H1 (cell line): ENCODE measurements around the gene RIPOR3. TPM values are rescaled to one million over a fixed set of nuclear protein-coding genes. Genes with fewer than 3 reads are reported as not detected.

Source experiments
- CTCF ChIA-PET: fragments of 300-600 bp; sonication (Branson Sonifier 250); formaldehyde crosslinking; loops from one replicate; lab custom pipeline; 2021; ENCODE audit not compliant: partially characterized antibody; lab: Charles Lee
- POLR2A ChIA-PET: fragments of 300-600 bp; sonication (Branson Sonifier 250); formaldehyde crosslinking; loops from one replicate; lab custom pipeline; 2021; ENCODE audit warnings: inconsistent platforms; ENCODE audit not compliant: partially characterized antibody; lab: Charles Lee
- DNase-seq, 2 experiments: peaks; one replicate each; pipeline versions ENCODE4 v3.0.0 to v3.0.0-alpha.2; 2010 to 2022; ENCODE audit warnings: low spot score in 2 of 2, low read depth in 1 of 2, mixed read lengths in 1 of 2
- FAIRE-seq: peaks from 2 replicates; lab custom pipeline; 2011; peaks lifted over from hg19 to GRCh38; lab: Jason Lieb, UNC
- H2AFZ ChIP-seq: 2 replicates; pipeline ENCODE4 v1.8.1; 2012; ENCODE audit warnings: low read length, inconsistent platforms
- H2AK5ac ChIP-seq: 2 replicates; pipeline ENCODE4 v1.6.1; 2013; ENCODE audit warnings: low read depth, low read length
- H2BK120ac ChIP-seq: replicated peaks from 2 replicates; pipeline ENCODE3; 2013; ENCODE audit warnings: low read depth, low read length, inconsistent platforms
- H2BK12ac ChIP-seq: 2 replicates; pipeline ENCODE4 v1.6.1; 2013; ENCODE audit warnings: low read depth, low read length
- H2BK15ac ChIP-seq: 2 replicates; pipeline ENCODE4 v1.6.1; 2013; ENCODE audit warnings: low read length
- H2BK20ac ChIP-seq: 2 replicates; pipeline ENCODE4 v1.6.1; 2013; ENCODE audit warnings: low read length
- H2BK5ac ChIP-seq: 2 replicates; pipeline ENCODE4 v1.6.1; 2013; ENCODE audit warnings: low read depth, low read length
- H3K14ac ChIP-seq: 2 replicates; pipeline ENCODE4 v1.6.1; 2013; ENCODE audit warnings: inconsistent platforms; ENCODE audit not compliant: insufficient read length
- H3K18ac ChIP-seq: 2 replicates; pipeline ENCODE4 v1.6.1; 2013; ENCODE audit warnings: low read length; ENCODE audit errors: extremely low read depth
- H3K23ac ChIP-seq: 2 replicates; pipeline ENCODE4 v1.6.1; 2013; ENCODE audit warnings: inconsistent platforms; ENCODE audit not compliant: insufficient read length
- H3K23me2 ChIP-seq: 2 replicates; pipeline ENCODE4 v1.6.1; 2013; ENCODE audit warnings: low read depth, low read length
- H3K27ac ChIP-seq: 2 replicates; pipeline ENCODE4 v1.6.1; 2011; ENCODE audit warnings: low read depth, low read length, inconsistent platforms
- H3K27me3 ChIP-seq, 4 experiments: replicated peaks in 1 of 4; 1 replicate in 1 of 4; 2 replicates in 3 of 4; pipeline versions ENCODE4 v1.6.1 to v1.8.1; 2011 to 2013; ENCODE audit warnings: low read length in 3 of 4, mild to moderate bottlenecking in 3 of 4, inconsistent platforms in 2 of 4, mixed read lengths in 2 of 4, moderate library complexity in 1 of 4; ENCODE audit not compliant: control insufficient read depth in 3 of 4, insufficient read depth in 3 of 4; ENCODE audit errors: extremely low read depth in 1 of 4
- H3K36me3 ChIP-seq, 4 experiments: 2 replicates each; pipeline versions ENCODE4 v1.6.1 to v1.8.1; 2011 to 2013; ENCODE audit warnings: mild to moderate bottlenecking in 4 of 4, low read length in 3 of 4, moderate library complexity in 2 of 4, control low read depth in 1 of 4, inconsistent platforms in 1 of 4; ENCODE audit not compliant: insufficient read depth in 4 of 4, control insufficient read depth in 2 of 4
- H3K4ac ChIP-seq: replicated peaks from 2 replicates; pipeline ENCODE3; 2013; ENCODE audit warnings: low read length, low read depth, mixed read lengths, inconsistent platforms; ENCODE audit not compliant: insufficient read length
- H3K4me1 ChIP-seq, 4 experiments: replicated peaks in 1 of 4; 1 replicate in 1 of 4; 2 replicates in 3 of 4; pipeline versions ENCODE4 v1.6.1 to v1.8.1; 2011 to 2013; ENCODE audit warnings: low read length in 3 of 4, inconsistent platforms in 2 of 4, mixed read lengths in 1 of 4; ENCODE audit not compliant: insufficient read depth in 4 of 4, control insufficient read depth in 3 of 4
- H3K4me2 ChIP-seq, 2 experiments: 2 replicates each; pipeline versions ENCODE4 v1.6.1 to v1.8.1; 2011 to 2013; ENCODE audit warnings: low read depth in 2 of 2, low read length in 2 of 2, control low read depth in 1 of 2, inconsistent platforms in 1 of 2, mild to moderate bottlenecking in 1 of 2; ENCODE audit not compliant: insufficient read depth in 1 of 2
- H3K4me3 ChIP-seq, 4 experiments: fragments of 200-600, 300-600 bp in 1 of 4; sonication (generic), shearing (Covaris generic), sonication (Bioruptor Twin) in 1 of 4; 2 replicates each; pipeline versions ENCODE4 v1.5.1 to v1.8.1; 2011 to 2016; ENCODE audit warnings: low read length in 4 of 4, low read depth in 3 of 4, control low read depth in 2 of 4, inconsistent platforms in 2 of 4, mild to moderate bottlenecking in 2 of 4, mixed read lengths in 1 of 4, moderate library complexity in 1 of 4; ENCODE audit not compliant: insufficient read depth in 2 of 4; ENCODE audit errors: extremely low read depth in 1 of 4
- H3K56ac ChIP-seq: replicated peaks from 2 replicates; pipeline ENCODE3; 2013; ENCODE audit warnings: low read depth, mild to moderate bottlenecking, mixed read lengths, low read length, inconsistent platforms; ENCODE audit not compliant: insufficient read length
- H3K79me1 ChIP-seq: 2 replicates; pipeline ENCODE4 v1.6.1; 2013; ENCODE audit warnings: low read depth, low read length, control low read depth
- H3K79me2 ChIP-seq, 2 experiments: 2 replicates each; pipeline versions ENCODE4 v1.6.1 to v1.8.1; 2012 to 2013; ENCODE audit warnings: low read length in 2 of 2, mild to moderate bottlenecking in 2 of 2, inconsistent platforms in 1 of 2; ENCODE audit not compliant: insufficient read depth in 2 of 2, control insufficient read depth in 1 of 2
- H3K9ac ChIP-seq, 4 experiments: replicated peaks in 1 of 4; 1 replicate in 1 of 4; 2 replicates in 3 of 4; pipeline versions ENCODE4 v1.6.1 to v1.8.1; 2011 to 2013; ENCODE audit warnings: low read depth in 3 of 4, low read length in 3 of 4, control low read depth in 2 of 4, mild to moderate bottlenecking in 2 of 4, moderate library complexity in 2 of 4, inconsistent platforms in 1 of 4; ENCODE audit errors: extremely low read depth in 1 of 4
- H3K9me3 ChIP-seq, 2 experiments: 2 replicates each; pipeline versions ENCODE4 v1.6.1 to v1.8.1; 2012 to 2013; ENCODE audit warnings: mild to moderate bottlenecking in 2 of 2, moderate library complexity in 2 of 2, control low read depth in 1 of 2, inconsistent platforms in 1 of 2, low read depth in 1 of 2, low read length in 1 of 2, mixed read lengths in 1 of 2; ENCODE audit not compliant: insufficient read depth in 2 of 2
- H4K20me1 ChIP-seq, 2 experiments: replicated peaks in 1 of 2; 2 replicates each; pipeline versions ENCODE3 to v1.8.1; 2011 to 2013; ENCODE audit warnings: inconsistent platforms in 2 of 2, low read length in 2 of 2, mild to moderate bottlenecking in 1 of 2; ENCODE audit not compliant: insufficient read depth in 2 of 2, control insufficient read depth in 1 of 2
- H4K5ac ChIP-seq: 2 replicates; pipeline ENCODE4 v1.6.1; 2013; ENCODE audit warnings: low read length, low read depth, mixed read lengths, inconsistent platforms; ENCODE audit not compliant: insufficient read length
- H4K8ac ChIP-seq: 2 replicates; pipeline ENCODE4 v1.8.0; 2013; ENCODE audit warnings: mild to moderate bottlenecking, moderate library complexity, low read length, inconsistent platforms; ENCODE audit not compliant: insufficient read depth; ENCODE audit errors: extremely low read depth
- H4K91ac ChIP-seq: replicated peaks from 2 replicates; pipeline ENCODE3; 2013; ENCODE audit warnings: low read length, mixed read lengths, inconsistent platforms; ENCODE audit not compliant: insufficient read length
- CREB1 ChIP-seq: IDR thresholded peaks from 2 replicates; pipeline ENCODE4 v1.6.1; 2012; ENCODE audit warnings: inconsistent platforms
- EZH2 ChIP-seq: fragments of 200-600 bp; sonication (generic); IDR thresholded peaks from 2 replicates; pipeline ENCODE4 v1.7.1; 2012; ENCODE audit warnings: low read depth, mild to moderate bottlenecking, moderate library complexity, low read length, inconsistent platforms; ENCODE audit not compliant: severe bottlenecking
- FOSL1 ChIP-seq: IDR thresholded peaks from 2 replicates; pipeline ENCODE4 v1.6.1; 2011; ENCODE audit warnings: mild to moderate bottlenecking, low read depth, low read length, moderate library complexity; ENCODE audit not compliant: insufficient read depth
- GABPA ChIP-seq: IDR thresholded peaks from 2 replicates; pipeline ENCODE4 v1.6.1; 2011; ENCODE audit warnings: mild to moderate bottlenecking, low read length, moderate library complexity, borderline replicate concordance; ENCODE audit not compliant: insufficient read depth
- KDM5A ChIP-seq: fragments of 200-600 bp; IDR thresholded peaks from 2 replicates; pipeline ENCODE4 v1.7.1; 2012; ENCODE audit warnings: mild to moderate bottlenecking, low read length, inconsistent platforms, mixed read lengths
- MAFK ChIP-seq: IDR thresholded peaks from 2 replicates; pipeline ENCODE4 v1.6.1; 2012; ENCODE audit warnings: low read depth, mild to moderate bottlenecking, improper control_type of control experiment, low read length
- NANOG ChIP-seq: IDR thresholded peaks from 2 replicates; pipeline ENCODE4 v1.6.1; 2011; ENCODE audit warnings: low read length, low read depth, mild to moderate bottlenecking, inconsistent platforms; ENCODE audit not compliant: insufficient read depth, poor library complexity, severe bottlenecking
- PHF8 ChIP-seq: fragments of 200-600 bp; sonication (generic); conservative IDR thresholded peaks from 2 replicates; pipeline ENCODE4 v1.7.1; 2012; ENCODE audit warnings: low read depth, mild to moderate bottlenecking, inconsistent platforms, low read length, moderate library complexity
- POU5F1 ChIP-seq: IDR thresholded peaks from 2 replicates; pipeline ENCODE4 v1.6.1; 2011; ENCODE audit warnings: low read depth, mild to moderate bottlenecking, low read length, moderate library complexity
- RBBP5 ChIP-seq: IDR thresholded peaks from 2 replicates; pipeline ENCODE4 v1.7.1; 2012; ENCODE audit warnings: low read depth, mild to moderate bottlenecking, inconsistent platforms, low read length, moderate library complexity, borderline replicate concordance
- SIN3A ChIP-seq, 2 experiments: IDR thresholded peaks in 1 of 2; conservative IDR thresholded peaks in 1 of 2; 2 replicates each; pipeline ENCODE4 v1.6.1; 2011 to 2012; ENCODE audit warnings: low read length in 2 of 2, improper control_type of control experiment in 1 of 2, low read depth in 1 of 2, mild to moderate bottlenecking in 1 of 2
- SRF ChIP-seq: IDR thresholded peaks from 2 replicates; pipeline ENCODE4 v1.6.1; 2011; ENCODE audit warnings: mild to moderate bottlenecking, low read depth, low read length, moderate library complexity
- TCF12 ChIP-seq: IDR thresholded peaks from 2 replicates; pipeline ENCODE4 v1.6.1; 2011; ENCODE audit warnings: low read depth, mild to moderate bottlenecking, low read length
- WGBS, 2 experiments: shearing (Covaris generic) in 1 of 2; methylation state at CpG; one replicate each; pipeline versions ENCODE4 v1.1.6 to v1.1.7; 2013 to 2015; ENCODE audit warnings: low lambda C conversion rate in 2 of 2, mixed read lengths in 2 of 2, inconsistent platforms in 1 of 2, low coverage in 1 of 2, missing lambda C conversion rate in 1 of 2; ENCODE audit not compliant: insufficient replicate concordance in 2 of 2, insufficient coverage in 1 of 2, insufficient read length in 1 of 2; ENCODE audit errors: extremely low coverage in 1 of 2, missing lambda C conversion rate in 1 of 2; 5-methylcytosine and 5-hydroxymethylcytosine counted together
- polyA plus RNA-seq, 7 experiments: library from polyadenylated mRNA; depleted of rRNA in 3 of 7; stranded (reverse) in 5 of 7; unstranded in 2 of 7; fragments of >200 nt in 5 of 7; fragments of 200-250 nt in 2 of 7; gene quantifications; 1 replicate in 5 of 7; 2 replicates in 1 of 7; 4 replicates in 1 of 7; pipeline versions ENCODE4 v1.2.1 to v1.2.3, GENCODE V29; 2011 to 2013; ENCODE audit warnings: missing spikeins in 2 of 7, mixed read lengths in 2 of 7
- total RNA-seq: library from RNA; stranded (reverse); fragmentation: NEBNext Ultra II Directional; extraction: Animal tissue kit (Norgen Biotek cat#: 25700); gene quantifications from 2 replicates; pipeline ENCODE4 v1.2.1, GENCODE V29; 2021

The RIPOR3 gene
- total and polyA plus RNA-seq, 2 of the 8 experiments (the other 6 are each of a cell fraction or from before 2014, with no cell fraction given): 3.6 to 4.5 TPM

- H3K9ac ChIP-seq: no peak overlapping the region
- H3K4ac ChIP-seq: no peak overlapping the region
- H3K4me2 ChIP-seq: no peak overlapping the region
- H4K20me1 ChIP-seq: peaks cover 0 to 4% of the 10 kb centered on the region in 2 experiments
- H2BK12ac ChIP-seq: no peak overlapping the region
- FAIRE-seq (no peak), DNase-seq (no peak)
- H4K8ac ChIP-seq: no peak overlapping the region
- no peak overlapping the region for H3K56ac ChIP-seq
- 95% methylated on average over 7 of the region's 7 CpGs; no CpG with 5 or more reads in 1 of the 2 experiments for WGBS, 2 experiments
- no peaks in the 10 kb centered on the region for H3K23me2 ChIP-seq
- no peak overlapping the region for H3K18ac ChIP-seq
- H3K27ac ChIP-seq: peak overlapping the region; percentile 44; the same call in 1 of the 2 replicates
- H3K14ac ChIP-seq: no peak overlapping the region
- no peaks in the 10 kb centered on the region for H3K4me1 ChIP-seq
- H4K91ac ChIP-seq: no peak overlapping the region
- H2AFZ ChIP-seq: no peak overlapping the region
- no peak overlapping the region for H2BK15ac ChIP-seq
- H2AK5ac ChIP-seq: no peak overlapping the region
- no peak overlapping the region for H4K5ac ChIP-seq
- no peaks in the 10 kb centered on the region for H3K9me3 ChIP-seq
- no peak overlapping the region for H3K23ac ChIP-seq
- no peaks in the 10 kb centered on the region for H3K27me3 ChIP-seq
- no peak overlapping the region for H2BK5ac ChIP-seq
- H3K79me2 ChIP-seq: peaks cover 0 to 4% of the 10 kb centered on the region in 2 experiments; a peak in 1 of 4 replicates
- H3K36me3 ChIP-seq: peaks cover 0 to 19% (median 7%) of the 10 kb centered on the region in 4 experiments; a peak in 4 of 8 replicates
- H2BK20ac ChIP-seq: no peak overlapping the region
- ChIA-PET CTCF (interaction anchor here (0.6 to 2.4 kb wide), 6 partner anchors 9 to 129 kb away, joined by 3 to 7 read pairs (median 3); no protein-coding TSS in a partner anchor), POLR2A (interaction anchor here (1.0 kb wide), 1 partner anchor 11 kb away, joined by 3 read pairs; no protein-coding TSS in a partner anchor)
- H3K4me3 ChIP-seq: no peak overlapping the region
- no peak overlapping the region for H2BK120ac ChIP-seq
- H3K79me1 ChIP-seq: peaks cover 2% of the 10 kb centered on the region; the same call in 1 of the 2 replicates
- TF ChIP-seq PHF8 (no peak), MAFK (no peak), SIN3A (conservative IDR thresholded peaks at IDR 0.05 in 1 of 2, IDR thresholded peaks at IDR 0.05 in 1 of 2; ENCODE audit: low read depth in 1 of 2, low read length in 2 of 2) (no peak), RBBP5 (no peak), NANOG (no peak), TCF12 (no peak), KDM5A (no peak), GABPA (no peak), EZH2 (no peak), SRF (no peak), CREB1 (no peak), POU5F1 (no peak), FOSL1 (no peak)
Measured at GRCh38 chr20:50562262-50562701, 129.1 kb downstream of the RIPOR3 start.
